ENCODE results near the gene KCNT2. TPM values are rescaled to one million over a fixed set of nuclear protein-coding genes. Genes with fewer than 3 reads are reported as not detected.

The KCNT2 gene
- total RNA-seq, 4 donors from 2014 or later, result 3.7 to 18.5 (median 6.5) TPM

DNA sequence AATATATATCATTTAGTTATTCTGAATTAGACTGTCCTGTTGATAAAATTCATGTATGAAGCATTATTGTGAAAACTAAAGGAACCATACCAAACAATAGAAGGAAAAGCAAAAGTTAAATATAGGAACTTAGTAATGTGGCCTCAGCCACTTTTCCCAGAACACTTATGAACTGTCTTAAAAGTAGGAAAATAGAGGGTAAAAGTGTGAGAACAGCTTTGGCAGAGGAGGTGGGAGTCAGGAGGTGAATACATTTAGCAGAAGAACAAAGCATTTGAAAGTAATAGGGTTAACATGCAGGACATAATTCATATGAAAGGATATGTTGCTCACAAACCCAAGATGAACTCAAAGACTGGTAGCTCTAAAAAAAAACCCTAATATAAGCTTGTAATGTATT lies 121.9 kb downstream of the KCNT2 start:
- Histone ChIP-seq H3K27ac (no peak overlapping the region), H3K4me1 (no peaks in the 10 kb centered on the region), H3K27me3 (no peaks in the 10 kb centered on the region), H3K36me3 (no peaks in the 10 kb centered on the region), H3K4me3 (replicated peaks in 1 of 3) (no peak overlapping the region), H3K9me3 (no peaks in the 10 kb centered on the region)
- intact Hi-C loops (cut with DNase I), result no loop called here
- DNase-seq, result no peak
- TF ChIP-seq, protein P1, sequence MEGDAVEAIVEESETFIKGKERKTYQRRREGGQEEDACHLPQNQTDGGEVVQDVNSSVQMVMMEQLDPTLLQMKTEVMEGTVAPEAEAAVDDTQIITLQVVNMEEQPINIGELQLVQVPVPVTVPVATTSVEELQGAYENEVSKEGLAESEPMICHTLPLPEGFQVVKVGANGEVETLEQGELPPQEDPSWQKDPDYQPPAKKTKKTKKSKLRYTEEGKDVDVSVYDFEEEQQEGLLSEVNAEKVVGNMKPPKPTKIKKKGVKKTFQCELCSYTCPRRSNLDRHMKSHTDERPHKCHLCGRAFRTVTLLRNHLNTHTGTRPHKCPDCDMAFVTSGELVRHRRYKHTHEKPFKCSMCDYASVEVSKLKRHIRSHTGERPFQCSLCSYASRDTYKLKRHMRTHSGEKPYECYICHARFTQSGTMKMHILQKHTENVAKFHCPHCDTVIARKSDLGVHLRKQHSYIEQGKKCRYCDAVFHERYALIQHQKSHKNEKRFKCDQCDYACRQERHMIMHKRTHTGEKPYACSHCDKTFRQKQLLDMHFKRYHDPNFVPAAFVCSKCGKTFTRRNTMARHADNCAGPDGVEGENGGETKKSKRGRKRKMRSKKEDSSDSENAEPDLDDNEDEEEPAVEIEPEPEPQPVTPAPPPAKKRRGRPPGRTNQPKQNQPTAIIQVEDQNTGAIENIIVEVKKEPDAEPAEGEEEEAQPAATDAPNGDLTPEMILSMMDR (IDR thresholded peaks at IDR 0.05), result no peak
- TF ChIP-seq POLR2A (IDR thresholded peaks at IDR 0.05), result no peak

DNA sequence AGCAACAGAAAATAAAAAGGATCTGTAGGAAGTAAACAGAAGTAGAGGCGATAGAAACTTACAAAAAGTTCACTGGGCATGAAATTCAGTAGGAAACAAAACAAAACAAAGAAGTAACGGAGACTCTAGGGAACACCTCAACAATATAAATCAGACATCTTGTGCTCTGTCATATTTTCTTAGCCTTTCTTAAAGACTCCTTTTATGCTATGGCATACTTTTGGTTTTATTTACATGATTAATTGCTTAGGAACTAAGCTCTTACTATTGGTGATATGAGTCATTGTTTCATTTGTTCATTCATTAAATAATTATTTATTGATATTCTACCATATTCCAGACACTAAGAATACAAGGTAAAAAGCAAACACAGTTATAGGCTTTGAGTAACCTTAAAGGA lies 126.6 kb downstream of the KCNT2 start:
- H3K36me3 ChIP-seq, result no peaks in the 10 kb centered on the region
- H3K4me1 ChIP-seq, result no peaks in the 10 kb centered on the region
- DNase-seq, result no peak
- no peaks in the 10 kb centered on the region for H3K27me3 ChIP-seq
- H3K27ac ChIP-seq, result no peak overlapping the region
- TF ChIP-seq, protein P1 (IDR thresholded peaks at IDR 0.05), result no peak
- no peak for TF ChIP-seq POLR2A (IDR thresholded peaks at IDR 0.05)
- H3K4me3 ChIP-seq (replicated peaks in 1 of 3), result no peak overlapping the region
- intact Hi-C loops (cut with DNase I), result no loop called here
- no peaks in the 10 kb centered on the region for H3K9me3 ChIP-seq
- 68 to 72% methylated on average over 2 of the region's 2 CpGs for WGBS, 2 donors

DNA sequence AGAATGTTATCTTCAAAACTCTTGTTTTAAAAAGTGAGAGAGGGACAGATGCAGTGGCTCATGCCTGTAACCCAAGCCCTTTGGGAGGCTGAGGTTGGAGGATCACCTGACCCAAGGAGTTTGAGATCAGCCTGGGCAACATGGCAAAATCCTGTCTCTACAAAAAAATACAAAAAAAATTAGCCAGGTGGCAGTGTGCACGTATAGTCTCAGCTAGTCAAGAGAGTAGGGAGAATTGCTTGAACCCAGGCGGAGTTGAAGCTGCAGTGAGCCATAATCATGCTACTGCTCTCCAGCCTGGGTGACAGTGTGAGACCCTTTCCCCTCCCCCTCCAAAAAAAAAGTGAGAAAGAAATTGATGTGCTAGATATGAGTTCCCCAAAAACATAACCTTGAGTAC lies 131.0 kb downstream of the KCNT2 start:
- DNase-seq, result no peak
- H3K9me3 ChIP-seq, result no peaks in the 10 kb centered on the region
- TF ChIP-seq, protein P1 (IDR thresholded peaks at IDR 0.05), result no peak
- TF ChIP-seq POLR2A (IDR thresholded peaks at IDR 0.05), result no peak
- no peaks in the 10 kb centered on the region for H3K27me3 ChIP-seq
- H3K27ac ChIP-seq, result no peak overlapping the region
- no peak overlapping the region for H3K4me3 ChIP-seq (replicated peaks in 1 of 3)
- no peaks in the 10 kb centered on the region for H3K4me1 ChIP-seq
- WGBS, 2 donors, result 79 to 94% methylated on average over 2 of the region's 2 CpGs
- H3K36me3 ChIP-seq, result no peaks in the 10 kb centered on the region
- intact Hi-C loops (cut with DNase I), result no loop called here

DNA sequence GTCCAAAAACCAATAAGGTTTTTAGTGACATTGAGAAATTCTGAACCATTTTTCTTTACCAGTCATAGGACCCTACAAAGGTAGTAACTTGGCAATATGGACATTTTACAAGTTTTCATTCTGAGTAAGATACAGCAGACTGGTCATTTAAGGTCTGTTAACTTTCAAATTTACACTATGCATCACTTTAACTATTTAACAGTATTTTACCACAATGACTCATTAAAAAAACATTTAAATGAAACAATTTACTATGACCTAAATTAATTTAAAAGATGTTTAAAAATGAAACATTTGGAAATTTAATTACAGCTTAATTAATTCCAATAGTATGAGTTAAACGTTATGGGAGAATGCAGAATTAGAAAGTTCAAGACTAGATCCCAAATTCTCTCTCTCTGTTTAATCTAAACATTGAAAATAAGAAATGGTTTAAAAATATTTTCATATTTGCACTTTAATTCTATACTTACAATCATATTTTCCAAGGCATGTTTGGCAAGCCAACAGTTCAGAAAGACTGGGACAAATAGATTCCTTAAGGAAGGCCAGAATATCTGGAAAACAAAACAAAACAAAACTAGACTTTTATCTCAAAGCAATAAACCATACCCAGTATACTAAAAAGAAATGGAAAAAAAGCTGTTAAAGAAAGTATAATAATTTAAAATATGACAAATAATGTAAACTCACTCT lies 140.9 kb downstream of the KCNT2 start:
- DNase-seq, result no peak
- Histone ChIP-seq H3K36me3 (no peaks in the 10 kb centered on the region), H3K27me3 (no peaks in the 10 kb centered on the region), H3K4me1 (peaks cover 5 to 7% of the 10 kb centered on the region in 2 donors), H3K4me3 (replicated peaks in 1 of 3) (no peak overlapping the region), H3K27ac (no peak overlapping the region), H3K9me3 (no peaks in the 10 kb centered on the region)
- TF ChIP-seq, protein P1 (IDR thresholded peaks at IDR 0.05), result no peak
- no peak for TF ChIP-seq POLR2A (IDR thresholded peaks at IDR 0.05)
- intact Hi-C loops (cut with DNase I), result no loop called here
- 79 to 83% methylated on average over 1 of the region's 1 CpG for WGBS, 2 donors

DNA sequence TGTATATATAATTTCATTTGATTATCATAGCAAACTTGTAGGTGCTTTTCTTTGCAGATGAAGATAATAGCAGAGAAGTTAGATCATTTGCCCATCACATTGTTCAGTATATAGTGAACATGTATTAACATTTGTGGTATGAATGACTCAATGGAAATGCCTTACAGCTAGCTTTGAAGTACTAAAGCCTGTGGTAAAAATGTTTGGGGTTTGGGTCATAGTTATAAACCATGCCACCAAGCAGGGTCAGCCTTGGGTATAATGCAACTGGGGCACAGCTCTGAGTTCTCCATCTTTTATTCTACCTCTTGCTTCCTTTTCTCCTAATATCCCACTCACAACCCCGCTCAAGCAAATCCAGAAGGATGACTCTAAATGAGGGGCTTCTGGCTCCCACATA lies 141.6 kb downstream of the KCNT2 start:
- no peaks in the 10 kb centered on the region for H3K9me3 ChIP-seq
- 90 to 93% methylated on average over 1 of the region's 1 CpG for WGBS, 2 donors
- no peaks in the 10 kb centered on the region for H3K36me3 ChIP-seq
- peaks cover 5 to 7% of the 10 kb centered on the region in 2 donors for H3K4me1 ChIP-seq
- H3K27ac ChIP-seq, result no peak overlapping the region
- DNase-seq, result no peak
- no peaks in the 10 kb centered on the region for H3K27me3 ChIP-seq
- intact Hi-C loops (cut with DNase I), result no loop called here
- H3K4me3 ChIP-seq (replicated peaks in 1 of 3), result no peak overlapping the region
- TF ChIP-seq, protein P1 (IDR thresholded peaks at IDR 0.05), result no peak
- no peak for TF ChIP-seq POLR2A (IDR thresholded peaks at IDR 0.05)

Measured in thyroid gland (tissue), 4 donors.